Mammary epithelial cell (primary cell): ENCODE data around the gene RGS17.

Experiments
- EZH2 ChIP-seq: IDR thresholded peaks from 2 replicates; pipeline ENCODE4 v1.6.1; 2012; ENCODE audit warnings: low read length, inconsistent platforms, borderline replicate concordance
- TF ChIP-seq, protein P1 (sequence below), 2 donors: IDR thresholded peaks in 1 of 2; conservative IDR thresholded peaks in 1 of 2; 2 replicates each; pipeline ENCODE4 v1.5.1; 2011 to 2012; ENCODE audit warnings: inconsistent platforms in 2 of 2, low read length in 2 of 2, mild to moderate bottlenecking in 2 of 2, control low read depth in 1 of 2, low read depth in 1 of 2; ENCODE audit not compliant: insufficient read depth in 1 of 2; ENCODE audit errors: extremely low read depth in 1 of 2

DNA sequence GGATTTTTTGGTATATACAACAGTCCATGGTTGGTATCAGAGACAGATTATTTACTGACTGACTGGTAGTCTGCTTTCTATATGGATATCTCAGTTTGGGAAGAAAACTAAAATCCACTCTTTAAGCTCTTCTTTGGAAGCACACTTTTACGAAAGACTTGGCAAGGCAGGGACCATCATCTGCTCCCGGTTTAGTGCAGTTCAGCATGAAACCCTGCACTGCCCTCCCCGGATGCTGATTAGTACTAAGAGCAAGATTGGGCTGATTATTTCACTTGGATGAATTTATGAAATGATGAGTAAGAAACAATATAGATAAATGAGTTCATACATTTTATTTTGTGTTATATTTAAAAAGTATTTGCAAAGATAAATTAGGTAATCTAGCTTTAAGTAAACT, 56.3 kb downstream of the RGS17 start:
- TF ChIP-seq, protein P1, sequence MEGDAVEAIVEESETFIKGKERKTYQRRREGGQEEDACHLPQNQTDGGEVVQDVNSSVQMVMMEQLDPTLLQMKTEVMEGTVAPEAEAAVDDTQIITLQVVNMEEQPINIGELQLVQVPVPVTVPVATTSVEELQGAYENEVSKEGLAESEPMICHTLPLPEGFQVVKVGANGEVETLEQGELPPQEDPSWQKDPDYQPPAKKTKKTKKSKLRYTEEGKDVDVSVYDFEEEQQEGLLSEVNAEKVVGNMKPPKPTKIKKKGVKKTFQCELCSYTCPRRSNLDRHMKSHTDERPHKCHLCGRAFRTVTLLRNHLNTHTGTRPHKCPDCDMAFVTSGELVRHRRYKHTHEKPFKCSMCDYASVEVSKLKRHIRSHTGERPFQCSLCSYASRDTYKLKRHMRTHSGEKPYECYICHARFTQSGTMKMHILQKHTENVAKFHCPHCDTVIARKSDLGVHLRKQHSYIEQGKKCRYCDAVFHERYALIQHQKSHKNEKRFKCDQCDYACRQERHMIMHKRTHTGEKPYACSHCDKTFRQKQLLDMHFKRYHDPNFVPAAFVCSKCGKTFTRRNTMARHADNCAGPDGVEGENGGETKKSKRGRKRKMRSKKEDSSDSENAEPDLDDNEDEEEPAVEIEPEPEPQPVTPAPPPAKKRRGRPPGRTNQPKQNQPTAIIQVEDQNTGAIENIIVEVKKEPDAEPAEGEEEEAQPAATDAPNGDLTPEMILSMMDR (conservative IDR thresholded peaks at IDR 0.05 in 1 of 2, IDR thresholded peaks at IDR 0.05 in 1 of 2; ENCODE audit: extremely low read depth in 1 of 2, insufficient read depth in 1 of 2, low read depth in 1 of 2, low read length in 2 of 2): no peak
- no peak for TF ChIP-seq EZH2
